Dendritic cell treated with granulocyte-macrophage colony-stimulating factor and Interleukin-4, amounts not matched to agents 40 ng/mL and 50 ng/mL, for 4 days (primary cell): ENCODE measurements around the gene GZF1.

Source experiments
- H3K27ac Mint-ChIP-seq: one replicate; pipeline ENCODE4 v1.8.0; 2022; ENCODE audit warnings: mild to moderate bottlenecking, mixed read lengths
- H3K27me3 Mint-ChIP-seq: one replicate; pipeline ENCODE4 v1.8.0; 2022; ENCODE audit warnings: mild to moderate bottlenecking, mixed read lengths
- H3K36me3 Mint-ChIP-seq: one replicate; pipeline ENCODE4 v1.8.0; 2022; ENCODE audit warnings: low read depth, mixed read lengths
- H3K4me1 Mint-ChIP-seq: one replicate; pipeline ENCODE4 v1.8.0; 2022; ENCODE audit warnings: low read depth, mixed read lengths
- H3K4me3 Mint-ChIP-seq: one replicate; pipeline ENCODE4 v1.8.0; 2022; ENCODE audit warnings: mild to moderate bottlenecking, moderate library complexity, mixed read lengths
- H3K9me3 Mint-ChIP-seq: one replicate; pipeline ENCODE4 v1.8.0; 2022; ENCODE audit warnings: mixed read lengths
- intact Hi-C: fragments of 100-400 bp; cut with micrococcal nuclease; formaldehyde crosslinking; loops from one replicate; pipeline ENCODE4 v1.15.0; 2022

The GZF1 gene

DNA sequence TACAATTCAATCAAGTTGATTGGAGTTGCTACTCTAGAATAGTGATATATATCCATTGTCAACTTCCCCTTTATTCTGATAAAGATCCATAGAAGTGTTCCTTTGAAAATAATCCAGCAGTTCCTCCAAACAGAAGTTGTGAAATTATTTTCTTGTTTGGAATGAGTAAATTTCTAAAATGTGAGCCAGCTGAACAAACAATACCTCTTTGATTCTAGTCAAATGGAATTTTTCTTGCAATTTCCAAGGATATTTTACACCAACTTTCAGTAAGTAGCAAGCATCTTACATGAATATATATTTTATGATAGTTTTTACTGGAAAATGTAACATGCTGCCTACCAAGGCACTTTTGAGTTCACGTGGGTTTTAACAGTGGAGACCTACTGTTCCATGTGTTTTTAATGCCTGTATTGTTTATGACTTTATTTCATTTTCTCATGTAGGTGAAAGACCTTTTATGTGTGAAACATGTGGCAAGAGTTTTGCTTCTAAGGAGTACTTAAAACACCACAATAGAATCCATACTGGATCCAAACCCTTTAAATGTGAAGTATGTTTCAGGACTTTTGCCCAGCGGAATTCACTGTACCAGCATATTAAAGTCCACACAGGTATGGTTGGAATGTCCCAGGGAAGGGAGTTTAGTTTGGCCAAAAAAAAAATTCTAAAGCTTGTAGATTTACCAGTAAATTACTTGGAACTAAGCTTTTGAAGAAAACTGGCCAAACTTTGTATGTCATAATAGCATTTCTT lies 6.5 kb downstream of the GZF1 start:
- intact Hi-C loops, result no loop called here
- Mint-ChIP-seq H3K36me3 (peaks cover 62% of the 10 kb centered on the region), H3K4me1 (peaks cover 44% of the 10 kb centered on the region), H3K27ac (no peak overlapping the region), H3K27me3 (no peaks in the 10 kb centered on the region), H3K9me3 (no peaks in the 10 kb centered on the region), H3K4me3 (no peak overlapping the region)

DNA sequence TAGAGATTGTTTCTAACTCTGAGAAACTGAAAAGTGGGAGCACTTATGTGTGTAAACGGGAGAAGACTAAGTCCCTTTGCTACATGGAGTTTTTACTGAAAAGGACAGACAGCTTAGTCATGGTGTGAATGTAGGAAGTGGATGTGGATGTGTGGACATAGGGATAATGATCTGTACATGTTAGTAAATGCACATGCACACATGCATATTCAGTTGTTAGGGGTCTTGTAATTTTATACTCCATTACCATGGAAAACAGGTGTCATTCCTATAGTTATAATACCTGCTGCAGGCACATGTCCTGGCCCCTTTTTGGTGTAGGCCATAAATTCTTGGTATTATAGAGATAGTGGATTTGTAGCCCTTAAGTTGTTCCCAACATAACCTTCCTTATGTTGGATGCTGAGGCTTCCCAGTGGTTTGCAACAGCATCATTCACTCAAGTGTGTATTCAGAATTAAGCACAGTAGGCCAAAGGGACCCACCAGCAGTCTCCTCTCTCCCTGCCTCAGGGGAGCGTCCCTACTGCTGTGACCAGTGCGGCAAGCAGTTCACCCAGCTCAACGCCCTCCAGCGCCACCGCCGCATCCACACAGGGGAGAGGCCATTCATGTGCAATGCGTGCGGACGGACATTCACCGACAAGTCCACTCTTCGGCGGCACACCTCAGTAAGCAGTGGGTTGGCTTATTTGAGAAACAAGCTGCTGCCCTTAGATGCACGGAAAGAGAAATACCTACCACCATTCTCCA lies 7.3 kb downstream of the GZF1 start:
- intact Hi-C loops, result no loop called here
- Mint-ChIP-seq H3K36me3 (peaks cover 69% of the 10 kb centered on the region), H3K4me1 (peaks cover 38% of the 10 kb centered on the region), H3K27me3 (no peaks in the 10 kb centered on the region), H3K4me3 (no peak overlapping the region), H3K27ac (no peak overlapping the region), H3K9me3 (no peaks in the 10 kb centered on the region)

DNA sequence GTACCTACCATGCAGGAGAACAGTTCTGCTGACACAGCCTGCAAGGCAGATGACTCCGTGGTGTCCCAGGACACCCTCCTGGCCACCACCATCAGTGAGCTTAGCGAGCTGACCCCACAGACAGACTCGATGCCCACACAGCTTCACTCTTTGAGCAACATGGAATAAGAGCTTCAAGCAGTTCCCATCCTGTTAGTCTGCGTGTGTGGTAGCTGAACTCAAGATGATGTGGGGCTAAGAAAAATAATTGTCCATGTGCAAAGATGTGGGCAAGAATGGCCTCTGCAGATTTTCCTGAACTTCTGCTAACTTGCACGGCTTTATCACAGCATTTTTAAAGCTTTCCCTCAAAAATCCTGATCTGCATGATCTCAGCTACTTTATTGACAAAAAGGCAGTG lies 8.3 kb downstream of the GZF1 start:
- Mint-ChIP-seq H3K4me1 (peaks cover 28% of the 10 kb centered on the region), H3K36me3 (peaks cover 69% of the 10 kb centered on the region), H3K9me3 (no peaks in the 10 kb centered on the region), H3K27ac (no peak overlapping the region), H3K4me3 (no peak overlapping the region), H3K27me3 (no peaks in the 10 kb centered on the region)
- intact Hi-C loops, result no loop called here

DNA sequence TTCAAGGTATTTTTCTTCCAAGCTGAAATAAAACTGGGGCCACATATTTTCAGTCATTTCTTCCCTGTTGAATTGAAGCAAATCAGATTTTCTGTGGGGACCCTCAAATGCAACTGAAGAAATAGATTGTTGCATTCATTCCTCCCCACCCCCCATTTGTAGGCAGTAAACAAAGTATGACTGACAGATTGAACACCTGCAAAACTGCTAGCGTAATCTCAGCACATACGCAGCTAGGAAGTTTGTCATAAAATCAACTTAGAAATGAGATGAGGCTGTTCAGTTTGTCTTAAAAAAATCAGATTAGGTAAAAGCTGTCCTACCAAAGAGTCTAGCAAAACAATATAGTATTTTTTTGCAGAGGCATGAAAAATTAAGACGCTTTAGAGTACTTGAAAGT lies 8.9 kb downstream of the GZF1 start:
- Mint-ChIP-seq H3K4me1 (peaks cover 22% of the 10 kb centered on the region), H3K27ac (no peak overlapping the region), H3K4me3 (no peak overlapping the region), H3K9me3 (no peaks in the 10 kb centered on the region), H3K36me3 (peaks cover 69% of the 10 kb centered on the region), H3K27me3 (no peaks in the 10 kb centered on the region)
- intact Hi-C loops, result no loop called here

DNA sequence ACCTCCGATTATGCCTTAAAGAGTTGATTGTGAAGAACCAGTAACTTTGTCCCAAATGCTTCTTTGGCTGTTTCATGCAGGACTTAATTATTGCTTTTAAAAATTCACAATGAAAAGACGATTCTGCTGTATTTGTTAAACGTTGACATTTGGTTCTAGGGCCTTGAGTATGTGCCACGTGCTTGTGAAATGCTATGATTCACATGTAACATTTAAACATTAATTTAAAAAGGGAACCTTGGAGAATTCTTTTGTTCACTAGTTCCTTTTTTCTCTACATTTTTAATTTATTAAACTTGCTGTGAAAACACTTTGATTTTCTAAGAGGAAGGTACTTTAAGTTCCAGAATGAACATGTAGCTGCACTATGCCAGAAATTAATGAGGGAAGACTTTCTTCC lies 9.5 kb downstream of the GZF1 start:
- Mint-ChIP-seq H3K36me3 (peaks cover 72% of the 10 kb centered on the region), H3K4me1 (peaks cover 19% of the 10 kb centered on the region), H3K9me3 (no peaks in the 10 kb centered on the region), H3K27ac (no peak overlapping the region), H3K4me3 (no peak overlapping the region), H3K27me3 (no peaks in the 10 kb centered on the region)
- intact Hi-C loops, result no loop called here

DNA sequence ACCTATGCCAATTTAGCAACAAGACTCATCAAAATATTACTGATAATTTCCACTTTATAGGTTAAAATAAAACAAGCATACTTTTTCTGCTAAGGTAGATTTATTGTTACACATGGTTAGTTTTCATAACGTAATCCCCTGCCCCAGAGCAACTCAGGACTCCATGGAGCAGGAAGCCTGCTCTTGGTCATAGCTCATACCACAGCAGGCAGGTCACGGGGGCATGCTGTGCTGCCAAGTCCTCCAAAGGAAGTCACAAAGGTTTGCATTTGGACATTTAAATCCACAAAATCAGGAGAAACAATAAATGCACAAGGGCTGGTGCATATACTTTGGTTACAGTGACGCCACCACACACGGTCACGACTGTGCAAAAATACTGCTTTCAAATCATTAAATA lies 12.5 kb downstream of the GZF1 start:
- Mint-ChIP-seq H3K27me3 (no peaks in the 10 kb centered on the region), H3K36me3 (peaks cover 79% of the 10 kb centered on the region), H3K27ac (no peak overlapping the region), H3K4me1 (peaks cover 10% of the 10 kb centered on the region), H3K4me3 (no peak overlapping the region), H3K9me3 (no peaks in the 10 kb centered on the region)
- intact Hi-C loops, result no loop called here

DNA sequence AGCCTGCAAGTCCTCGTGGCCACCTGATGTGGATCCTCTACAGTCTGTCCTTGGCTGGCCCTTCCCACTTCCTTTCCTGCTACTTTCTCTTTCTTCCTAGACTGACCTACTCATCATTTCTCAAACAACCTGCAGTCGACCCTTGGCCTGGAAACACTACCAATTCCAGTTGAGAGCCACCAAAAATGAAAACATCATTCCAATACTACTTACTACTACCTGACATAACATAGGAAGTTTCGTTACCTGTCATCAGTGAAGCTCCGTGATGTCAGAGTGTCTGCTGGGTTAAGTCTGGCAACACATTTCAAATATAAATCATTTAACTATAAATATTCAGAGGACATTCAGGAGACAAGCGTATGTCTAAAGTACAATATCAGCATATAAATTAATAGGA lies 13.8 kb downstream of the GZF1 start:
- H3K27ac Mint-ChIP-seq, result no peak overlapping the region

DNA sequence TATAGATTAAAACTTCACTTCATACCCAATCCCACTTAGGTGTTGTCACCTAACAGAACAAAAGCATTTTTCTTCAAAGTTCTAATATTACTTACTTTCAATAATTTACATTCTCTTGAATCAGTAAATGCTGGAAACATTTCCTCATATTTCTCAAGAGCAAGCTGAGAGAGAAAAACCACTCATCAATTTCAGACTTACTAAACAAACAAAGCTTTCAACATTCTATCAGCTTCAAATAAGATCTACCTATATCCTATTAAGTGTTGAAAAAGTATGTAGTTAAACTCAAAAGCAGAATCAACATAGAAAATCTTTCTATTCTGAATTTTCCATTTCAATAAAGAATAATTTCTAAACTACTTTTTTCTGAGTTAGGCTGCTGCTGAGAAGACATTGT lies 17.8 kb downstream of the GZF1 start:
- H3K36me3 Mint-ChIP-seq, result peaks cover 81% of the 10 kb centered on the region
- peaks cover 5% of the 10 kb centered on the region for H3K9me3 Mint-ChIP-seq
- no peak overlapping the region for H3K4me3 Mint-ChIP-seq
- intact Hi-C loops, result no loop called here
- H3K27ac Mint-ChIP-seq, result no peak overlapping the region
- H3K4me1 Mint-ChIP-seq, result peaks cover 10% of the 10 kb centered on the region
- no peaks in the 10 kb centered on the region for H3K27me3 Mint-ChIP-seq

More for the DNA sequence above, 13.8 kb downstream of the GZF1 start:
- Mint-ChIP-seq H3K4me1 (peaks cover 6% of the 10 kb centered on the region), H3K9me3 (no peaks in the 10 kb centered on the region), H3K27me3 (no peaks in the 10 kb centered on the region), H3K4me3 (no peak overlapping the region), H3K36me3 (peaks cover 74% of the 10 kb centered on the region)
- intact Hi-C loops, result no loop called here

DNA sequence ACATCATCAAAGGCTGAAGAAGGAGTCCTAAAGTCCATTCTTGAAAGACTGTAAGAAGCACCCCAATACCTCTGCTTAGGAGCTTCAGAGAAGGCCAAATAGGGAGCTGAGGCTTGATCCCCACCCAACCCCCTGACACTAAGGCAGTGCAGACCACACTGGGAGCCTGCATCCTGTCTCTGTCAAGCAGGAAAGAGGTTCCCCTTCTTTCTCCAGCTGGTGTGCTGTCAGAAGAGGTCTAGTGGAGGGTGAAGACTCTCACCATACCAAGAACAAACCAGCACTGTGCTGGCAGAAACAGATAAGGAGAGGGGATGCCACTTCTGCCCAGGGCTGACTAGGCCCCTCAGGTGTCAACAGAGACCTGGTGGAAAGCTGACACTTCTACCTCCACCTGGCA lies 19.9 kb downstream of the GZF1 start:
- Mint-ChIP-seq H3K4me3 (no peak overlapping the region), H3K27ac (no peak overlapping the region), H3K4me1 (peaks cover 10% of the 10 kb centered on the region), H3K9me3 (peaks cover 5% of the 10 kb centered on the region), H3K27me3 (no peaks in the 10 kb centered on the region), H3K36me3 (peaks cover 81% of the 10 kb centered on the region)
- intact Hi-C loops, result no loop called here

DNA sequence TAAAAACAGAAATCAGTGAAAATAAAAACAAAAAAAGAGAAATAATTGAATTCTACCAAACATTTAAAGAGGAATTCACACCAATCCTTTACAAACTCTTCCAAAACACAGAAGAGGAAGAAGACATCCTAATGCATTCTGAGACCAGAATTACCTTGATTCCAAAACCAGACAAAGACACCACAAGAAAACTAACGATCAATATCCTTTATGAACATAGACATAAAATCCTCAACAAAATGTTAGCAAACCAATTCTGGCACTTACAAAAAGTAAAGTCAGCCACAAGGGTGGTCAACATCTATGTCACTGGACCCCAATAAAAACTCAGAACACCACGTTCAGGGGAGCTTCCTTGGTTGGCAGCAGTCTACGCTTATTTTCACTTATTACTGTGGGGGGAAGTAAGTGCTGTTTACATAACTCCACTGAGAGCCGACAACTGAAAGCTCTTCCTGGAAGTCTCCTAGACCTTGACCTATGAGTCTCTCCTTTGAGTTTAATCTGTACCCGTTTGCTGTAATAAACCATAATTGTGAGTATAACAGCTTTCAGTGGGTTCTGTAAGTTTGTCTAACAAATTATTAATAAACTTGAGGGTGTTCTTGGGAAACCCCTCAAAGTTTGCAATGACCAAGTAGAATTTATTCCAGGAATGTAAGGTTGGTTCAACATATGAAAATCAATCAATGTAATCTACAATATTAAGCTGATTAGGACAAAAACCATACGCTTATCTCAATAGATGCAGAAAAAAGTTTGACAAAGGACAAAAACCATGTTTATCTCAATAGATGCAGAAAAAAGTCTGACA lies 24.5 kb downstream of the GZF1 start:
- Mint-ChIP-seq H3K4me1 (peaks cover 10% of the 10 kb centered on the region), H3K9me3 (peaks cover 5% of the 10 kb centered on the region), H3K4me3 (no peak overlapping the region), H3K27me3 (no peaks in the 10 kb centered on the region), H3K27ac (peak overlapping the region; percentile 13), H3K36me3 (peaks cover 88% of the 10 kb centered on the region)
- intact Hi-C loops, result no loop called here

DNA sequence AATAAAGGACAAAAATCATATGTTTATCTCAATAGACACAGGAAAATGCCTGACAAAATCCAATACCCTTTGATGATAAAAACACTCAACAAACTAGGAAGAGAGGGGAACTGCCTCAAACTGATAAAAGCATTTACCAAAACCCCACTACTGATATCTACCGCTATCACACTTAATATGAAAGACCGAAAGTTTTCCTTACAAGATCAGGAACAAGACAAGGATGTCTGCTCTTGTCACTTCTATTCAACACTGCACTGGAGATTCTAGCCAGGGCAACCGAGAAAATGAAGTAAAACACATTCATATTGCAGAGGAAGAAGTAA lies 25.1 kb downstream of the GZF1 start:
- peaks cover 8% of the 10 kb centered on the region for H3K4me1 Mint-ChIP-seq

DNA sequence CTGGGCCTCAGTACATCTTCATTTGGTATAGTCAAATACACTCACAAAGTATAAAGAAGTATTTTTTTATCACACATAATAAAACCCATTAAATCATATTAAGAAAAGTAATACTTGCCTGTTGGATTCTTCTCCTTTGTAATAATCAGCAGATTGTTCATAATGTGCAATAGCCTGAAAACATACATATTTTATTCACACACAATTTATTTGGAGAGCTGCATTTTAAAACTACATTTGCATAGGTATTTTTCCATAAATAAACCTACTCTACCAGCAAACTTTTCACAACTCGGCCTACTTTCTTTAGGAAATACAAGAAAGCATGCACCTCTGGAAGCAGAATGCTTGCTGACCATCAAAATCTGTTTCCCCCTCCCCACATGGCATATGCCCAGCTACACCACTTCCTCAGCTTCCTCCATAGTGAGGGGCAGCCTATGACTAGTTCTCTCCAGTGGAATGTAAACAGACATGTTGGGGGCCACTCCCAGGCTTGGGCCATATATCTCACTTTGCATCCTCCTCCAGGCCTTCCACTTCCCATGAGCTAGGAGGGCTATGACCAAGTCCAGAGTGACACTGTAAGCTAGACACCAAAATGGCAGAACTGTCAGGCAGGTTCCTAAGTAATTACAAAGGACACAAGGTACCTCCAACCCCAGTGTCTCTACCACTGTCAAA lies 28.3 kb downstream of the GZF1 start:
- intact Hi-C loops, result no loop called here
- no peaks in the 10 kb centered on the region for H3K27me3 Mint-ChIP-seq
- no peak overlapping the region for H3K4me3 Mint-ChIP-seq
- H3K9me3 Mint-ChIP-seq, result no peaks in the 10 kb centered on the region
- H3K36me3 Mint-ChIP-seq, result peaks cover 87% of the 10 kb centered on the region
- H3K4me1 Mint-ChIP-seq, result peaks cover 7% of the 10 kb centered on the region
- H3K27ac Mint-ChIP-seq, result no peak overlapping the region

More for the DNA sequence above, 25.1 kb downstream of the GZF1 start:
- no peaks in the 10 kb centered on the region for H3K27me3 Mint-ChIP-seq
- peaks cover 87% of the 10 kb centered on the region for H3K36me3 Mint-ChIP-seq
- H3K27ac Mint-ChIP-seq, result no peak overlapping the region
- H3K4me3 Mint-ChIP-seq, result no peak overlapping the region
- intact Hi-C loops, result no loop called here
- peaks cover 5% of the 10 kb centered on the region for H3K9me3 Mint-ChIP-seq

DNA sequence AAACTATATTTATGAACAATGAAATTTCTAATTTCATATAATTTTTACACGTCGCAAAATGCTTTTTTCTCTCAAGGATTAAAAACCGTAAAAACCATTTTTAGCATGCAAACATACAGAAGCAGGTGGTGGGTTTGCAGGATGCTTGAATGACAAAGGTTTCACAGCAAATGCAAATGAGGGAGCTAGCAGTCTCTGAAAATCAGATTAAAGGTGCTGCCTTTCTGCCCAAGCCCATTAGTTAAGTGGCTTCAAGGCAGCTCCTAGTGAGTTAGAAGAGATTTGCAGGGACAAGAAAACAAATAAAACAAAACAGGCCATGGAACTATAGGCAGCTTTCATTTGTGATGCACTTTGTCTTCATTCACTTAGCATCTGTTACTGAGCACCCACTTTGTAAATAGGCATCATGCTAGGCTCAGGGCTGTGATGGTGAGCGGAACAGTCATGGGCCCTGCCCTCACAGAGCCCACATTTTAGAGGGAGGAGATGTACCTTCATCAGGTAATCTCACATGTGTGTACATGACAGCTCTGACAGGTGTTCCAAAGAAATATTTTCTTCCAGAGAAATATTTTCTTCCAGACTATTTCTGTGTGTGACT lies 29.8 kb downstream of the GZF1 start:
- Mint-ChIP-seq H3K4me1 (peaks cover 7% of the 10 kb centered on the region), H3K4me3 (no peak overlapping the region), H3K9me3 (no peaks in the 10 kb centered on the region), H3K27me3 (no peaks in the 10 kb centered on the region), H3K27ac (no peak overlapping the region), H3K36me3 (peaks cover 71% of the 10 kb centered on the region)
- intact Hi-C loops, result no loop called here
